ENCODE measurements around the gene SLC6A17. TPM values are rescaled to one million over a fixed set of nuclear protein-coding genes. Genes with fewer than 3 reads are reported as not detected.

SLC6A17 gene
- total RNA-seq, 1 experiment from 2014 or later, result not detected

- no peak for DNase-seq (ENCODE audit: low spot score)
- Histone ChIP-seq H3K4me3 (ENCODE audit: low read depth, low read length, poor library complexity, severe bottlenecking) (no peak overlapping the region), H3K27ac (ENCODE audit: low read depth, low read length, poor library complexity, severe bottlenecking) (no peak overlapping the region), H3K4me1 (ENCODE audit: insufficient read depth, low read length, poor library complexity, severe bottlenecking) (no peaks in the 10 kb centered on the region), H3K27me3 (replicated peaks; ENCODE audit: insufficient read depth, low read depth, low read length, poor library complexity) (peaks cover 90% of the 10 kb centered on the region), H3K9me3 (ENCODE audit: low read depth, low read length, poor library complexity, severe bottlenecking) (no peaks in the 10 kb centered on the region), H3K36me3 (ENCODE audit: insufficient read depth, low read length, poor library complexity, severe bottlenecking) (no peaks in the 10 kb centered on the region)
- TF ChIP-seq EZH2 (IDR thresholded peaks at IDR 0.05; ENCODE audit: borderline replicate concordance, low read depth, low read length, poor library complexity, severe bottlenecking) (no peak), CTCF (conservative IDR thresholded peaks at IDR 0.05; ENCODE audit: low read depth, low read length) (no peak)
- intact Hi-C loops (cut with micrococcal nuclease; ENCODE audit: unreplicated experiment), result loop anchor here (10.0 kb wide), 1 partner anchor 338 kb away; no protein-coding TSS in a partner anchor
- BruUV-seq (replicated peaks), result no TSS peak
- ChIA-PET CTCF (interaction anchor here (0.6 kb wide), 1 partner anchor 26 kb away, joined by 3 read pairs; no protein-coding TSS in a partner anchor), POLR2A (ENCODE audit: low non-redundant PET) (no interaction called here)
Measured at GRCh38 chr1:110112656-110113055, 37.6 kb upstream of the SLC6A17 start.

- CTCF ChIA-PET, result no interaction called here
- Histone ChIP-seq H3K27ac (ENCODE audit: low read depth, low read length, poor library complexity, severe bottlenecking) (no peak overlapping the region), H3K4me3 (ENCODE audit: low read depth, low read length, poor library complexity, severe bottlenecking) (no peak overlapping the region), H3K4me1 (ENCODE audit: insufficient read depth, low read length, poor library complexity, severe bottlenecking) (no peaks in the 10 kb centered on the region), H3K9me3 (ENCODE audit: low read depth, low read length, poor library complexity, severe bottlenecking) (no peaks in the 10 kb centered on the region), H3K36me3 (ENCODE audit: insufficient read depth, low read length, poor library complexity, severe bottlenecking) (no peaks in the 10 kb centered on the region), H3K27me3 (replicated peaks; ENCODE audit: insufficient read depth, low read depth, low read length, poor library complexity) (peaks cover 84% of the 10 kb centered on the region)
- POLR2A ChIA-PET (ENCODE audit: low non-redundant PET), result no interaction called here
- TF ChIP-seq EZH2 (IDR thresholded peaks at IDR 0.05; ENCODE audit: borderline replicate concordance, low read depth, low read length, poor library complexity, severe bottlenecking) (no peak), CTCF (conservative IDR thresholded peaks at IDR 0.05; ENCODE audit: low read depth, low read length) (no peak)
- BruUV-seq (replicated peaks), result no TSS peak
- no peak for DNase-seq (ENCODE audit: low spot score)
- intact Hi-C loops (cut with micrococcal nuclease; ENCODE audit: unreplicated experiment), result loop anchor here (10.0 kb wide), 1 partner anchor 339 kb away; no protein-coding TSS in a partner anchor
Measured at GRCh38 chr1:110113551-110113950, 36.7 kb upstream of the SLC6A17 start.

GRCh38 chr1:110114173-110114572 lies 36.1 kb upstream of the SLC6A17 start:
- TF ChIP-seq EZH2 (IDR thresholded peaks at IDR 0.05; ENCODE audit: borderline replicate concordance, low read depth, low read length, poor library complexity, severe bottlenecking), result no peak
- TF ChIP-seq CTCF (conservative IDR thresholded peaks at IDR 0.05; ENCODE audit: low read depth, low read length), result no peak
- Histone ChIP-seq H3K27me3 (replicated peaks; ENCODE audit: insufficient read depth, low read depth, low read length, poor library complexity) (peaks cover 81% of the 10 kb centered on the region), H3K4me3 (ENCODE audit: low read depth, low read length, poor library complexity, severe bottlenecking) (no peak overlapping the region), H3K9me3 (ENCODE audit: low read depth, low read length, poor library complexity, severe bottlenecking) (no peaks in the 10 kb centered on the region), H3K36me3 (ENCODE audit: insufficient read depth, low read length, poor library complexity, severe bottlenecking) (no peaks in the 10 kb centered on the region), H3K4me1 (ENCODE audit: insufficient read depth, low read length, poor library complexity, severe bottlenecking) (no peaks in the 10 kb centered on the region), H3K27ac (ENCODE audit: low read depth, low read length, poor library complexity, severe bottlenecking) (no peak overlapping the region)
- intact Hi-C loops (cut with micrococcal nuclease; ENCODE audit: unreplicated experiment), result loop anchor here (10.0 kb wide), 1 partner anchor 339 kb away; no protein-coding TSS in a partner anchor
- POLR2A ChIA-PET (ENCODE audit: low non-redundant PET), result no interaction called here
- CTCF ChIA-PET, result interaction anchor here (1.7 kb wide), 1 partner anchor 26 kb away, joined by 4 read pairs; no protein-coding TSS in a partner anchor
- DNase-seq (ENCODE audit: low spot score), result no peak
- BruUV-seq (replicated peaks), result no TSS peak

Measured in A673 (cell line).